Measurements from ENCODE around the gene IMP3.
A peak's percentile ranks its signal among the peaks of the same experiment; 100 is the strongest.
"Not testable (repeated sequence)": the region's sequence is repeated elsewhere in the genome, so short reads cannot be mapped to it uniquely, and the experiment has no call there.

IMP3 gene

GRCh38 chr15:75639709-75640482 is at the start of gene IMP3:
TSS of gene IMP3 (minus strand) at chr15:75640224. CDS start at chr15:75640168, 56 bp downstream.
- peak; percentile 94 for DNase-seq

GRCh38 chr15:75689429-75689828 is 49.4 kb upstream of the IMP3 start:
- not testable (repeated sequence) for DNase-seq

GRCh38 chr15:75688831-75689230 is 48.8 kb upstream of the IMP3 start:
- DNase-seq: no peak

GRCh38 chr15:75688278-75688557 is 48.2 kb upstream of the IMP3 start:
- no peak for DNase-seq

GRCh38 chr15:75687486-75688277 is 47.7 kb upstream of the IMP3 start:
- DNase-seq: no peak

GRCh38 chr15:75686212-75686642 is 46.2 kb upstream of the IMP3 start:
- peak; percentile 90 for DNase-seq

GRCh38 chr15:75685195-75685594 is 45.2 kb upstream of the IMP3 start:
- DNase-seq: no peak

GRCh38 chr15:75684648-75685047 is 44.6 kb upstream of the IMP3 start:
- DNase-seq: no peak

- DNase-seq: peak; percentile 88
Observed at GRCh38 chr15:75683646-75684312, 43.8 kb upstream of the IMP3 start.

GRCh38 chr15:75682181-75683135 is 42.4 kb upstream of the IMP3 start:
- no peak for DNase-seq

GRCh38 chr15:75680007-75680789 is 40.2 kb upstream of the IMP3 start:
- no peak for DNase-seq

GRCh38 chr15:75678324-75678690 is 38.3 kb upstream of the IMP3 start:
- not testable (repeated sequence) for DNase-seq

GRCh38 chr15:75677465-75678323 is 37.7 kb upstream of the IMP3 start:
- DNase-seq: no peak

GRCh38 chr15:75676688-75677464 is 36.9 kb upstream of the IMP3 start:
- DNase-seq: no peak

- DNase-seq: no peak
Observed at GRCh38 chr15:75675579-75676404, 35.8 kb upstream of the IMP3 start.

- no peak for DNase-seq
Observed at GRCh38 chr15:75674366-75674765, 34.3 kb upstream of the IMP3 start.

- no peak for DNase-seq
Observed at GRCh38 chr15:75673426-75674235, 33.6 kb upstream of the IMP3 start.

All from activated CD8-positive, alpha-beta memory T cell treated with anti-CD3 and anti-CD28 coated beads for 24 hours (primary cell).